A673 (cell line): ENCODE measurements around the gene ISG15.

Experiments used
- CTCF ChIP-seq: fragments of 300-800, 200-600 bp; sonication (generic); conservative IDR thresholded peaks from 2 replicates; pipeline ENCODE4 v1.5.1; 2017; ENCODE audit warnings: low read depth, mild to moderate bottlenecking, antibody characterized with exemption, low read length, moderate library complexity, mixed read lengths
- EZH2 ChIP-seq: fragments of 200-600 bp; sonication (generic); IDR thresholded peaks from 2 replicates; pipeline ENCODE4 v1.6.1; 2017; ENCODE audit warnings: borderline replicate concordance, low read depth, mild to moderate bottlenecking, mixed read lengths, antibody characterized with exemption, low read length; ENCODE audit not compliant: poor library complexity, severe bottlenecking

GRCh38 chr1:981955-982558 lies 31.2 kb upstream of the ISG15 start, which contains the start of gene PERM1:
- TF ChIP-seq CTCF (no peak), EZH2 (no peak)
